PC-9 (cell line): ENCODE results near the gene C12orf57. TPM values are rescaled to one million over a fixed set of nuclear protein-coding genes. Genes with fewer than 3 reads are reported as not detected.

Experiments used
- BruUV-seq: library from RNA; stranded (reverse); fragments of 400-500 nt; replicated peaks from 2 replicates; lab custom pipeline; 2021; lab: Mats Ljungman, UMichigan
- CTCF ChIA-PET: fragments of 300-600 bp; sonication (Branson Sonifier 250); formaldehyde crosslinking; loops from one replicate; lab custom pipeline; 2022; ENCODE audit warnings: antibody characterized with exemption; lab: Charles Lee
- POLR2A ChIA-PET: fragments of 300-600 bp; sonication (Branson Sonifier 250); formaldehyde crosslinking; loops from one replicate; lab custom pipeline; 2022; ENCODE audit warnings: antibody characterized with exemption; ENCODE audit not compliant: unreplicated experiment; lab: Charles Lee
- DNase-seq, 2 experiments: peaks; one replicate each; pipeline versions ENCODE4 v3.0.0 to v3.0.0-alpha.2; 2015 to 2022; ENCODE audit warnings: mixed read lengths in 1 of 2
- H2AFZ ChIP-seq: fragments of 200-600 bp; sonication (generic); 2 replicates; pipeline ENCODE4 v1.8.1; 2017; ENCODE audit warnings: antibody characterized with exemption
- H3F3A ChIP-seq: fragments of 200-600 bp; sonication (generic); 2 replicates; pipeline ENCODE4 v1.8.1; 2017; ENCODE audit warnings: antibody characterized with exemption, mild to moderate bottlenecking, low read depth; ENCODE audit not compliant: insufficient read depth
- H3K27ac ChIP-seq: fragments of 200-600 bp; sonication (generic); 2 replicates; pipeline ENCODE4 v1.6.1; 2016; ENCODE audit warnings: mixed run types
- H3K27me3 ChIP-seq: fragments of 200-600 bp; sonication (generic); 2 replicates; pipeline ENCODE4 v1.6.1; 2016; ENCODE audit warnings: low read depth, mixed run types; ENCODE audit not compliant: insufficient read depth
- H3K36me3 ChIP-seq: fragments of 200-600 bp; sonication (generic); 2 replicates; pipeline ENCODE4 v1.6.1; 2016; ENCODE audit warnings: low read depth, mixed run types
- H3K4me1 ChIP-seq: fragments of 200-600 bp; sonication (generic); replicated peaks from 2 replicates; pipeline ENCODE4 v1.6.1; 2016; ENCODE audit warnings: mixed run types; ENCODE audit not compliant: insufficient read depth
- H3K4me2 ChIP-seq: fragments of 200-600 bp; sonication (generic); 2 replicates; pipeline ENCODE4 v1.6.1; 2017; ENCODE audit warnings: mixed run types
- H3K4me3 ChIP-seq: fragments of 200-600 bp; sonication (generic); 2 replicates; pipeline ENCODE4 v1.6.1; 2016; ENCODE audit warnings: mixed run types
- H3K79me2 ChIP-seq: fragments of 200-600 bp; sonication (generic); 2 replicates; pipeline ENCODE4 v1.6.1; 2017; ENCODE audit warnings: low read depth, mixed run types
- H3K9me2 ChIP-seq: fragments of 200-600 bp; sonication (generic); 2 replicates; pipeline ENCODE4 v1.8.1; 2017; ENCODE audit warnings: mild to moderate bottlenecking; ENCODE audit not compliant: insufficient read depth
- H3K9me3 ChIP-seq: fragments of 200-600 bp; sonication (generic); 2 replicates; pipeline ENCODE4 v1.8.1; 2016; ENCODE audit warnings: low read depth; ENCODE audit not compliant: insufficient read depth
- H4K20me1 ChIP-seq: fragments of 200-600 bp; sonication (generic); 2 replicates; pipeline ENCODE4 v1.8.1; 2017; ENCODE audit not compliant: insufficient read depth
- EZH2 ChIP-seq: fragments of 200-600 bp; sonication (generic); IDR thresholded peaks from 2 replicates; pipeline ENCODE4 v1.8.0; 2017; ENCODE audit warnings: antibody characterized with exemption, low read depth
- intact Hi-C: fragments of 100-400 bp; cut with micrococcal nuclease; formaldehyde crosslinking; loops from one replicate; pipeline ENCODE4 v1.10.0; 2022; ENCODE audit not compliant: unreplicated experiment
- microRNA-seq: library from miRNA; unstranded; fragments of <30 nt; microRNA quantifications from one replicate; pipeline ENCODE4 v1.2.0, GENCODE V29; 2021; ENCODE audit warnings: borderline number of aligned reads, borderline replicate concordance
- total RNA-seq: library from RNA; stranded (reverse); gene quantifications from 2 replicates; pipeline ENCODE4 v1.2.3, GENCODE V29; 2021

Gene C12orf57
- total RNA-seq, 1 experiment from 2014 or later: 198 TPM

DNA sequence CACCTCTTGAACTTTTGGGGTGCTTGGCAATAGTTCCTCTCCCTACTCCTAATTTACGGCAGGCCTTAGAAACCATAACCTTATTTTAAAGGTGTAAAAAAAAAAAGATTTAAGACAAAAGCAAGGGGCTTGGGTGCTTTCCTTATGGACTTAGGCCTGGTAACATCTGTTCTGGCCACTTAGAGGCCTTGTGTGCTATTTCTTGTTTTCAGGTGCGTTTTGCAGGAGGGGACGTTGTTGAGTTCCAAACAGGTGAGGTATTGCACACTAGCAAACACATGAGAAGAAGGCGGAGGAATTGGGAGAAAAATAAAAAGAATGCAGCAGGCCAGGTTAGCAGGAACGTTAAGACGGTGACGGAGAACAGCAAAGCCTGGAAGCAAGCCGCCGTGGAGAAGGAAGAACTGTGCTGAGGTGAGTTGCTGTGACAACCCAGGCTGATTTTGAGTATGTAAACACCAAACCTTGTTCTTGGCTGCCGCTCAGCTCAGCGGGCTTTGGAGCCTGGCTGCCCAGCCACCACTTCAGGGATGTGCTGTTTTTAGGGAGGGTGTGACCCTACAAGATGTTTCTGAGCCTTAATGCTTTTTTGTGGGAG is 44.2 kb downstream of the C12orf57 start:
- peaks cover 16% of the 10 kb centered on the region; the same call in 1 of the 2 replicates for H3F3A ChIP-seq
- no peak overlapping the region for H3K4me2 ChIP-seq
- no peak for DNase-seq
- 0 out of 2 replicates have a peak, but pooled peaks cover 3% of the 10 kb centered on the region for H4K20me1 ChIP-seq
- ChIA-PET CTCF (no interaction called here), POLR2A (no interaction called here)
- no peaks in the 10 kb centered on the region for H3K9me2 ChIP-seq
- TF ChIP-seq EZH2: no peak
- no TSS peak for BruUV-seq
- no peaks in the 10 kb centered on the region for H3K9me3 ChIP-seq
- intact Hi-C loops: no loop called here
- H3K27me3 ChIP-seq: no peaks in the 10 kb centered on the region
- H3K36me3 ChIP-seq: peaks cover 6% of the 10 kb centered on the region; the same call in 1 of the 2 replicates
- H3K79me2 ChIP-seq: no peaks in the 10 kb centered on the region
- H3K27ac ChIP-seq: no peak overlapping the region
- H3K4me3 ChIP-seq: no peak overlapping the region
- no peaks in the 10 kb centered on the region; the same call in 1 of the 2 replicates for H3K4me1 ChIP-seq
- H2AFZ ChIP-seq: no peak overlapping the region

Small RNA genes lying within 50 kb of the gene (microRNA-seq; reads per million reads assigned to microRNA genes)
- gene MIR141 (3,834 reads per million, percentile 85 among the genes with 10 or more reads in this experiment), gene MIR200C (77,569 reads per million, percentile 99 among the genes with 10 or more reads in this experiment)

Other genes starting within 250 kb of the C12orf57 start
- not detected in 2 replicates for gene PIANP, start 243.2 kb upstream of the C12orf57 start, total RNA-seq
- 88.7 and 116 TPM in 2 replicates for gene COPS7A, start 220.0 kb upstream of the C12orf57 start, total RNA-seq
- 349 and 379 TPM in 2 replicates for gene MLF2, start 190.9 kb upstream of the C12orf57 start, total RNA-seq
- gene PTMS, start 177.7 kb upstream of the C12orf57 start, total RNA-seq: 633 and 910 TPM in 2 replicates
- 9.4 and 10.5 TPM in 2 replicates for gene LAG3, start 171.5 kb upstream of the C12orf57 start, total RNA-seq
- 1.0 and 3.2 TPM in 2 replicates for gene CD4, start 154.5 kb upstream of the C12orf57 start, total RNA-seq
- 2.4 and 3.8 TPM in 2 replicates for gene GPR162, start 122.2 kb upstream of the C12orf57 start, total RNA-seq
- 0.45 and 0.52 TPM in 2 replicates for gene P3H3, start 115.6 kb upstream of the C12orf57 start, total RNA-seq
- not detected in 2 replicates for gene GNB3, start 103.1 kb upstream of the C12orf57 start, total RNA-seq
- 104 and 125 TPM in 2 replicates for gene CDCA3, start 92.7 kb upstream of the C12orf57 start, total RNA-seq
- gene USP5, start 91.9 kb upstream of the C12orf57 start, total RNA-seq: 267 and 308 TPM in 2 replicates
- gene TPI1, start 76.5 kb upstream of the C12orf57 start, total RNA-seq: 1,080 and 1,199 TPM in 2 replicates
- 28.9 and 30.1 TPM in 2 replicates for gene SPSB2, start 70.7 kb upstream of the C12orf57 start, total RNA-seq
- 29.3 and 38.8 TPM in 2 replicates for gene LRRC23, start 39.2 kb upstream of the C12orf57 start, total RNA-seq
- 38.8 and 56.6 TPM in 2 replicates for gene ENO2, start 29.4 kb upstream of the C12orf57 start, total RNA-seq
- gene ATN1, start 16.1 kb upstream of the C12orf57 start, total RNA-seq: 158 and 159 TPM in 2 replicates
- gene RNU7-1, start 206 bp upstream of the C12orf57 start, total RNA-seq: not detected in 2 replicates
- gene PTPN6, start 7.3 kb downstream of the C12orf57 start, total RNA-seq: 84.1 and 92.7 TPM in 2 replicates
- 384 and 386 TPM in 2 replicates for gene PHB2, start 26.6 kb downstream of the C12orf57 start, total RNA-seq
- 84.5 and 96.5 TPM in 2 replicates for gene EMG1, start 26.9 kb downstream of the C12orf57 start, total RNA-seq
- gene LPCAT3, start 74.5 kb downstream of the C12orf57 start, total RNA-seq: 53.8 and 102 TPM in 2 replicates
- 32.4 and 32.9 TPM in 2 replicates for gene C1S, start 116.7 kb downstream of the C12orf57 start, total RNA-seq
- 20.5 and 24.0 TPM in 2 replicates for gene C1R, start 148.4 kb downstream of the C12orf57 start, total RNA-seq
- 70.4 and 72.9 TPM in 2 replicates for gene C1RL, start 165.2 kb downstream of the C12orf57 start, total RNA-seq
- gene RBP5, start 184.9 kb downstream of the C12orf57 start, total RNA-seq: 0.74 and 1.3 TPM in 2 replicates
- gene CLSTN3, start 186.3 kb downstream of the C12orf57 start, total RNA-seq: 111 and 153 TPM in 2 replicates
- 62.1 and 76.3 TPM in 2 replicates for gene PEX5, start 245.7 kb downstream of the C12orf57 start, total RNA-seq